Spleen (tissue), 11 donors: ENCODE measurements around the gene COL23A1. TPM values are rescaled to one million over a fixed set of nuclear protein-coding genes. Genes with fewer than 3 reads are reported as not detected.

Experiments used
- DNase-seq: peaks from one replicate; pipeline ENCODE4 v3.0.0-alpha.2; 2020
- H3K27ac ChIP-seq, 8 donors: fragments of 200-600 bp; sonication (generic) in 7 of 8; 1 replicate in 4 of 8; 2 replicates in 4 of 8; pipeline versions ENCODE4 v1.5.0 to v1.8.0; 2016 to 2021; ENCODE audit warnings: inconsistent platforms in 4 of 8, mild to moderate bottlenecking in 4 of 8, moderate library complexity in 1 of 8
- H3K27me3 ChIP-seq, 7 donors: fragments of 200-600 bp; sonication (generic) in 6 of 7; replicated peaks in 1 of 7; 1 replicate in 4 of 7; 2 replicates in 3 of 7; pipeline versions ENCODE4 v1.5.0 to v1.8.0; 2016 to 2021; ENCODE audit warnings: inconsistent platforms in 3 of 7, mild to moderate bottlenecking in 1 of 7
- H3K36me3 ChIP-seq, 6 donors: fragments of 200-600 bp; sonication (generic) in 5 of 6; 1 replicate in 4 of 6; 2 replicates in 2 of 6; pipeline versions ENCODE4 v1.5.0 to v1.8.0; 2016 to 2021; ENCODE audit warnings: inconsistent platforms in 2 of 6
- H3K4me1 ChIP-seq, 6 donors: fragments of 200-600 bp; sonication (generic) in 5 of 6; 1 replicate in 3 of 6; 2 replicates in 3 of 6; pipeline versions ENCODE4 v1.5.0 to v1.8.0; 2016 to 2021; ENCODE audit warnings: inconsistent platforms in 3 of 6
- H3K4me3 ChIP-seq, 8 donors: fragments of 200-600 bp; sonication (generic) in 7 of 8; 1 replicate in 4 of 8; 2 replicates in 4 of 8; pipeline versions ENCODE4 v1.5.0 to v1.8.0; 2016 to 2021; ENCODE audit warnings: inconsistent platforms in 4 of 8, mild to moderate bottlenecking in 4 of 8, moderate library complexity in 2 of 8
- H3K9me3 ChIP-seq, 8 donors: fragments of 200-600 bp; sonication (generic) in 7 of 8; 1 replicate in 4 of 8; 2 replicates in 4 of 8; pipeline versions ENCODE4 v1.5.0 to v1.8.0; 2016 to 2021; ENCODE audit warnings: inconsistent platforms in 4 of 8
- CTCF ChIP-seq, 11 experiments: fragments of 200-600 bp in 7 of 11; fragments of 450-650 bp in 4 of 11; sonication (generic) in 4 of 11; IDR thresholded peaks in 8 of 11; conservative IDR thresholded peaks in 3 of 11; 1 replicate in 7 of 11; 2 replicates in 4 of 11; pipeline versions ENCODE4 v1.4.0 to v1.8.0; 2016 to 2021; ENCODE audit warnings: antibody characterized with exemption in 11 of 11, inconsistent platforms in 4 of 11, mild to moderate bottlenecking in 1 of 11
- POLR2A ChIP-seq, 3 donors: fragments of 450-650 bp; IDR thresholded peaks; one replicate each; pipeline ENCODE4 v1.5.1; 2017; ENCODE audit warnings: antibody characterized with exemption in 3 of 3, mild to moderate bottlenecking in 1 of 3
- POLR2AphosphoS5 ChIP-seq, 3 donors: sonication (generic); formaldehyde crosslinking; IDR thresholded peaks; one replicate each; pipeline ENCODE4 v1.5.1; 2017; ENCODE audit warnings: antibody characterized with exemption in 3 of 3
- WGBS, 5 donors: extraction: QIAGEN DNeasy Blood & Tissue Kit in 3 of 5; methylation state at CpG; one replicate each; pipeline versions ENCODE4 v1.1.5 to v1.1.7; 2013 to 2018; 5-methylcytosine and 5-hydroxymethylcytosine counted together
- intact Hi-C: fragments of 100-400 bp; cut with DNase I; formaldehyde crosslinking; loops from one replicate; pipeline ENCODE4 v1.15.0; 2023; ENCODE audit warnings: low total_unique reads
- polyA plus RNA-seq, 3 donors: library from polyadenylated mRNA; stranded (reverse); fragments of 200-250 nt; gene quantifications; one replicate each; pipeline ENCODE4 v1.2.1, GENCODE V29; 2013
- total RNA-seq, 7 donors: library from RNA; depleted of rRNA in 3 of 7; stranded (reverse); fragments of >200 nt in 3 of 7; fragmentation: NEBNext Ultra II Directional in 4 of 7; extraction: Animal tissue kit (Norgen Biotek cat#: 25700) in 4 of 7; gene quantifications; one replicate each; pipeline versions ENCODE4 v1.1.0 to v1.2.1, GENCODE V29; 2016 to 2021
- donor health status: healthy with polysubstance abuse.
- donor health status: DM: no; HTN: no; CAD: no; lungs with moderate emphysema.
- donor health status: DM: no; HTN: no; CAD: no.
- donor health status: Bipolar disorder and iron deficiency.
- donor health status: healthy.
- donor health status: DM: no; HTN: no; CAD: no.
- donor health status: DM: yes; HTN: yes; CAD: no.

COL23A1 gene
- total and polyA plus RNA-seq, 10 donors = 0.63 to 3.8 (median 1.9) TPM

GRCh38 chr5:178545941-178546674, 44.1 kb downstream of the COL23A1 start:
- no peaks in the 10 kb centered on the region for H3K27me3 ChIP-seq
- no peak overlapping the region for H3K27ac ChIP-seq
- H3K4me1 ChIP-seq = peaks cover 0 to 6% (median 0%) of the 10 kb centered on the region in 6 donors
- no peaks in the 10 kb centered on the region for H3K9me3 ChIP-seq
- no peaks in the 10 kb centered on the region for H3K36me3 ChIP-seq
- 85 to 92% (median 88%) methylated on average over 16 of the region's 16 CpGs for WGBS, 5 donors
- no peak for TF ChIP-seq POLR2A (IDR thresholded peaks at IDR 0.05)
- no peak for TF ChIP-seq CTCF (IDR thresholded peaks at IDR 0.05 in 8 of 11, conservative IDR thresholded peaks at IDR 0.05 in 3 of 11)
- no peak for TF ChIP-seq POLR2AphosphoS5 (IDR thresholded peaks at IDR 0.05)
- DNase-seq = peak; percentile 40
- intact Hi-C loops = no loop called here
- H3K4me3 ChIP-seq = no peak overlapping the region

- WGBS, 5 donors = 77 to 86% (median 82%) methylated on average over 9 of the region's 9 CpGs
- Histone ChIP-seq H3K36me3 (no peaks in the 10 kb centered on the region), H3K9me3 (no peaks in the 10 kb centered on the region), H3K4me1 (peaks cover 0 to 6% (median 0%) of the 10 kb centered on the region in 6 donors), H3K27me3 (no peaks in the 10 kb centered on the region), H3K4me3 (no peak overlapping the region), H3K27ac (no peak overlapping the region)
- intact Hi-C loops = no loop called here
- no peak for TF ChIP-seq POLR2A (IDR thresholded peaks at IDR 0.05)
- TF ChIP-seq POLR2AphosphoS5 (IDR thresholded peaks at IDR 0.05) = no peak
- TF ChIP-seq CTCF (IDR thresholded peaks at IDR 0.05 in 8 of 11, conservative IDR thresholded peaks at IDR 0.05 in 3 of 11) = no peak
- peak; percentile 50 for DNase-seq
These were observed 45.0 kb downstream of the COL23A1 start for GRCh38 chr5:178545176-178545575.

GRCh38 chr5:178544166-178544834, 45.9 kb downstream of the COL23A1 start:
- H3K4me3 ChIP-seq = no peak overlapping the region
- no peaks in the 10 kb centered on the region for H3K36me3 ChIP-seq
- peak; percentile 56 for DNase-seq
- H3K27ac ChIP-seq = no peak overlapping the region
- no peaks in the 10 kb centered on the region for H3K27me3 ChIP-seq
- H3K9me3 ChIP-seq = no peaks in the 10 kb centered on the region
- WGBS, 5 donors = 90 to 96% (median 93%) methylated on average over 11 to 22 of the region's 22 CpGs
- no peak for TF ChIP-seq CTCF (IDR thresholded peaks at IDR 0.05 in 8 of 11, conservative IDR thresholded peaks at IDR 0.05 in 3 of 11)
- TF ChIP-seq POLR2A (IDR thresholded peaks at IDR 0.05) = no peak
- no peak for TF ChIP-seq POLR2AphosphoS5 (IDR thresholded peaks at IDR 0.05)
- peaks cover 0 to 6% (median 0%) of the 10 kb centered on the region in 6 donors for H3K4me1 ChIP-seq
- intact Hi-C loops = no loop called here

GRCh38 chr5:178542455-178542854, 47.7 kb downstream of the COL23A1 start:
- H3K27me3 ChIP-seq = no peaks in the 10 kb centered on the region
- no peaks in the 10 kb centered on the region for H3K36me3 ChIP-seq
- H3K27ac ChIP-seq = no peak overlapping the region
- no peak overlapping the region for H3K4me3 ChIP-seq
- H3K4me1 ChIP-seq = peaks cover 0 to 20% (median 0%) of the 10 kb centered on the region in 6 donors
- TF ChIP-seq CTCF (IDR thresholded peaks at IDR 0.05 in 8 of 11, conservative IDR thresholded peaks at IDR 0.05 in 3 of 11) (no peak), POLR2A (IDR thresholded peaks at IDR 0.05) (no peak), POLR2AphosphoS5 (IDR thresholded peaks at IDR 0.05) (no peak)
- WGBS, 5 donors = 52 to 80% (median 65%) methylated on average over 7 of the region's 7 CpGs
- DNase-seq = peak; percentile 50
- H3K9me3 ChIP-seq = no peaks in the 10 kb centered on the region
- intact Hi-C loops = no loop called here
